Epithelial cell of proximal tubule (primary cell): Measurements from ENCODE around the gene TNPO2. TPM values are rescaled to one million over a fixed set of nuclear protein-coding genes. Genes with fewer than 3 reads are reported as not detected.
"Not testable (repeated sequence)": the region's sequence is repeated elsewhere in the genome, so short reads cannot be mapped to it uniquely, and the experiment has no call there.

ENCODE experiments used
- DNase-seq: peaks from one replicate; pipeline ENCODE4 v3.0.0-alpha.2; 2011; ENCODE audit warnings: low read depth
- H3K4me3 ChIP-seq: 2 replicates; pipeline ENCODE4 v1.5.1; 2011; ENCODE audit warnings: low read depth, mild to moderate bottlenecking, low read length
- total RNA-seq: library from RNA; depleted of rRNA; stranded (reverse); fragments of >200 nt; gene quantifications from 2 replicates; pipeline ENCODE4 v1.2.3, GENCODE V29; 2015
- TF ChIP-seq, protein P1 (sequence below): conservative IDR thresholded peaks from 2 replicates; pipeline ENCODE4 v1.5.1; 2012; ENCODE audit warnings: low read depth, mild to moderate bottlenecking, low read length

TNPO2 gene
- total RNA-seq, 1 donor from 2014 or later, result 21.9 TPM

DNA sequence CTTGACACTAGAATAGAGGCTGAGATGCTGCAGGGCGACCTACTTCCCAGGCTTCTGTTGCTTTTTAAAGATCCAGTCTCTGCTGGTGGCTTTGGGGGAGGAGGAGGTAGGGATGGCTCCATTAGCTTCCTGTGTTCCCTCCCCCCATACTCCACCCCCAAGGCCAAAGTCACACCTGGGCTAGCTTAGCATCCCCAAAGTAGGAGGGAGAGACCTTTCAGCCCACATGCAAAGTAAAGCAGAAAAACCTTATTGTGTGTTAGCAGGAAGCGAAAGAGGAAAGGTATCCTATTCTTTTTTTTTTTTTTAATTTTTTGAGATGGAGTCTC lies 3.2 kb upstream of the TNPO2 start:
- no peak overlapping the region for H3K4me3 ChIP-seq
- TF ChIP-seq, protein P1, sequence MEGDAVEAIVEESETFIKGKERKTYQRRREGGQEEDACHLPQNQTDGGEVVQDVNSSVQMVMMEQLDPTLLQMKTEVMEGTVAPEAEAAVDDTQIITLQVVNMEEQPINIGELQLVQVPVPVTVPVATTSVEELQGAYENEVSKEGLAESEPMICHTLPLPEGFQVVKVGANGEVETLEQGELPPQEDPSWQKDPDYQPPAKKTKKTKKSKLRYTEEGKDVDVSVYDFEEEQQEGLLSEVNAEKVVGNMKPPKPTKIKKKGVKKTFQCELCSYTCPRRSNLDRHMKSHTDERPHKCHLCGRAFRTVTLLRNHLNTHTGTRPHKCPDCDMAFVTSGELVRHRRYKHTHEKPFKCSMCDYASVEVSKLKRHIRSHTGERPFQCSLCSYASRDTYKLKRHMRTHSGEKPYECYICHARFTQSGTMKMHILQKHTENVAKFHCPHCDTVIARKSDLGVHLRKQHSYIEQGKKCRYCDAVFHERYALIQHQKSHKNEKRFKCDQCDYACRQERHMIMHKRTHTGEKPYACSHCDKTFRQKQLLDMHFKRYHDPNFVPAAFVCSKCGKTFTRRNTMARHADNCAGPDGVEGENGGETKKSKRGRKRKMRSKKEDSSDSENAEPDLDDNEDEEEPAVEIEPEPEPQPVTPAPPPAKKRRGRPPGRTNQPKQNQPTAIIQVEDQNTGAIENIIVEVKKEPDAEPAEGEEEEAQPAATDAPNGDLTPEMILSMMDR, result no peak
- DNase-seq, result no peak

DNA sequence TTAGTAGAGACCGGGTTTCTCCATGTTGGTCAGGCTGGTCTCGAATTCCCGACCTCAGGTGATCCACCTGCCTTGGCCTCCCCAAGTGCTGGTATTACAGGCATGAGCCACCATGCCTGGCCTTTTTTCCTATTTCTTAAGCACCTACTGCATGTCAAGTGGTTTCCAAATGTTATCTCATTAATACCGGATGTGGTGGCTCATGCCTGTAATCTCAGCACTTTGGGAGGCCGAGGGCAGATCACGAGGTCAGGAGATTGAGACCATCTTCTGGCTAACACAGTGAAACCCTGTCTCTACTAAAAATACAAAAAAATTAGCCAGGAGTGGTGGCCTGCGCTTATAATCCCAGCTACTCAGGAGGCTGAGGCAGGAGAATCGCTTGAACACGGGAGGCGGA lies 1.9 kb upstream of the TNPO2 start:
- DNase-seq, H3K4me3 ChIP-seq: not testable (repeated sequence)

DNA sequence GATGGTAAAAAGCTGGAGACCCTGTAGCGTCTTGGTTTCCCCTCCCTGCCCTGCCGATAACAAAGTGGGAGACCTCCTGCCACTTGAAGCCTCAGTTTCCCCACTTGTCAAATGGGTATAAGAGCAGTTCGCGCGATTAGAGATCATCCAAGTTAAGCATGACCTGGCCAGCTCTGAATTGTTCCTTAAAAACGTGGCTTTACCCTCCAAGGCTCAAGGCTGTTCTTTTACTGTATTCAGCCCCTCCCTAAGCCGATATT lies 421 bp downstream of the TNPO2 start:
- peak overlapping the region; percentile 87 for H3K4me3 ChIP-seq
- TF ChIP-seq, protein P1, result no peak
- no peak for DNase-seq

DNA sequence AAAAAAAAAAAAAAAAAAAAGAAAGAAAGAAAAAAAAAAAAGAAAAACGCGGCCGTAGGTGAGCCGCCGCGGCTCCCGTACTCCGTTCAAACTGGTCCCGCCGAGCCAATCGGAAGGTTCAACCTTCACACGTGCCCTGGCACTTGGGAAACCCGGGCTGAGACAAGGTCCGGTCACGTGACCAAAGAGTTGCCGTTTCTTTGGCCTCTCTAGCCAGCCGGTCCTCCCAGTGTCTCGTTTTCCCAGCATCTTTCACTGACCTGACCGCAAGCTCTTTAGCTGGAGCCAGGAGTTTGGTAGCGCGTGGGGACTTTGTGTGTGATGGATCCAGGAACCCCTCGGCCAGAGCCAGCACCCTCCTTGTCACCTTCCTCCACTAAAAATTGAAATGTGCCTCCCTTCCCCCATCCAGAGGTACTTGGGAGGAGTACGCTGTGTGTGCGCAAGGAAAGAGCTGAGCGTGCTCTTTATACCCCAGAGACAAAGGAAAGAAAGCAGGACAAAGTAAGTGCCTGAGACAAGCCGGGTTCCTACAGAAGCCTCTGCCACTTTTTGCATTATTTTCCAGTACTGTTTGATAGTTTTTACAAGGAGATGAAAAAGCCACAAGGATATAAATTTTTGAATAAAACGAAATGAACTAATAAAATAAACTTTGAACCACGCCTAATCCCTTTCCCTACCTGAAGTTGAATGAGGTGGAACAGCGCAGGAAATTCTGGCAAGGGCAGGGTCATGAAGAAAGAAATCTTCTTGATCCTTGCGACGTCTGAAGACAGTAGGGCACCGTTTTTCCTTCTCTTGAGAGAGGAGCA lies 959 bp downstream of the TNPO2 start:
- peak overlapping the region; percentile 87 for H3K4me3 ChIP-seq
- DNase-seq, result peak; percentile 93
- TF ChIP-seq, protein P1, result no peak

DNA sequence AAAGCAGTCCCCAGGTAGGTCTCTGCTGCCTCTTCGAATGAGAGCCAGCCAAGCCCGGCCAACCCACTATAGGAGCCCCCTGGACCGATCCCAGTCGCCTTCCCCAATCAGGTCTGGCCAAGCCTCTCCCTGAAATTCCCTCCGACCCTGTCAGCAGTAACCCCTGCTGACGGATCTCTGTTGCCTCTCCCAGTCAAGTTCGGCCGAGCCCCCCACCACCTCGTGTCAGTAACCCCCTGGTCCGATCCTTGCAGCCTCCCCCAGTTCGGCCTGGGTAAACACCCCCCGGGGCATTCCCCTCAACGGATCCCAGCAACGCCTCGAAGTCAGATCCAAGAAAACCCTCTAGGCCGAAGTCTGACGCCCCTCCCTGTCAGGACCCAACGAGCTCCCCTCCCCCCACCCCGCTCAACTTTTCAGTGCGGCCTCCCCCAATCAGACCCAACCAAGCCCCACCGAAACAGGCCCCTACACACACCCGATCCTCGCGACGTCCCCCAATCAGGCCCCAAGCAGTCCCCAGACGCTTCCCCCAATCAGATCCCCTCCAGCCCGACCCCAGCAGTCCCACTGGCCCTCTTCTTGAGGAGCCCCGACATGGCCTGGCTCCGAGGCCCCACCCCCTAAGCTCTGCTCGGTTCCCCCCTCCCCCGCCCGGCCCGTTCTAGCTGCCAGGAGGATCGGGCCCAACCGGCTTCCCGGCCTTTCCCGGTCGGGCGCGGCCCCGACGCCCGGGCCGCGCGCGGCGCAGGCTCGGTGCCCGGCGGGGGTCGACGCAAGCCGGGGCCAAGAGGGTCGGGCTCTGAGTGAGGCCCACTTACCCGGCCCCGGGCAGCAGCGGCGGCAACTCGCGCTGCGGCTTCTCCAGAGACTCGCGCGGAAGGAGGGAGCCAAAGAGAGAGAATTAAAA lies 1.8 kb downstream of the TNPO2 start:
- peak overlapping the region; percentile 87 for H3K4me3 ChIP-seq
- TF ChIP-seq, protein P1, result no peak
- no peak for DNase-seq

DNA sequence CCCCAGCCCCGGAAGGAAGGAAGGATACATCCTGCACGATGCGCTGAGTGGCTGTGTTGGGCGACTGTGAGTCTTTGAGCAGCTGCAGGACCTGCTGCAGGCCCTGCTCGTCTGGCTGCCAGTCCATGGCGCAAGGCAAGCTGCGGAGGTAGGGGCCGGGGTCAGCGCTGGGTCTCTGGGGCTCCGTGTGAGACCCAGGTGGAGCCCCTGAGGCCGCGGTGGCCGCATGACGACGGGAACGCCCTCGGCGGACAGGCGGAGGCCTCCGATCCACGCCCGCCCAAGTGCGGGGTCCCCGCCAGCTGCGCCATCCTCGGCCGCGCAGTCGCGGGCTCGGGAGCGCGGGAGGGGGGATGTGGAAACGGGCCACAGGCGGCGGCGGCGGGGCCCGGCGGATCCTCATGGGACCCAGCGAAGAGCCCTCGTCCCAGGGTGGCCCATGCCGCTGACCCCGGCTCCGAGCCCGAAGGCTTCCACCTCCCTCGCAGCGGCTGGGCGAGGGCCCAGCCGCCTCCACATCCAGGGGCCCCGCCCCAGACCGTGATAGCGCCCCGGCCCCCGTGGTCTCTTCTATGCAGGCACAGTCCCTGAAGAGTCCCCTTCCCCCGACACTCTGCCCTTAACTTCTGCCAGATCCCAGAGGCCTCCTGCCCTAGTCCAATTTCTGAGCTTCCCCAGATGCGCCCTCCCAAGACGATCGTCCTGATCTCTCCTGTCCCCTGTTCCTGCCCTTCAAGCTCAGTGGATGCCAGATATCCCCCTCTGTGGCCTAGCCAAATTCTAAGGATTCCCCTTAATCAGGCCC lies 2.7 kb downstream of the TNPO2 start:
- peak overlapping the region; percentile 87 for H3K4me3 ChIP-seq
- TF ChIP-seq, protein P1, result no peak
- DNase-seq, result no peak

DNA sequence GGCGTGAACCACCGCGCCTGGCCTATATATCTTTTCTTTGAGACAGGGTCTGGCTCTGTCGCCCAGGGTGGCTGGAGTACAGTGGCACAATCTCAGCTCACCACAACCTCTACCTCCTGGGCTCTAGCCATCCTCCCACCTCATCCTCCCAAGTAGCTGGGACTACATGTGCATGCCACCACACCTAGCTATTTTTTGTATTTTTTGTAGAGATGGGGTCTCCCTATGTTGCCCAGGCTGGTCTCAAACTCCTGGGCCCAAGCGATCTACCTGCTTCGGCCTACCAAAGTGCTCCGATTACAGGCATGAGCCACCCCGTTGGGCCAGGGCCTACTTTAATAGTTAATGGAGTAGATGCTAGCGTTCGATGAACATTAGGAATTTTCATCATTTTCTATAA lies 3.4 kb downstream of the TNPO2 start:
- DNase-seq, result no peak
- TF ChIP-seq, protein P1, result no peak

More for the DNA sequence above, 3.4 kb downstream of the TNPO2 start:
- peak overlapping the region; percentile 87 for H3K4me3 ChIP-seq
